K562 (cell line): ENCODE results near the gene MAPKAPK2. TPM values are rescaled to one million over a fixed set of nuclear protein-coding genes. Genes with fewer than 3 reads are reported as not detected.

Source experiments
- ATAC-seq: fragments of 200-7000 bp; cut with Tn5 transposase; 3 replicates; pipeline ENCODE4 v1.9.1; 2020; ENCODE audit warnings: moderate library complexity
- BruUV-seq: library from RNA; stranded (reverse); fragments of 400-500 nt; replicated peaks from 2 replicates; lab custom pipeline; 2021; lab: Mats Ljungman, UMichigan
- CTCF ChIA-PET: fragments of 300-600 bp; formaldehyde crosslinking; extraction: SDS; loops from one replicate; lab custom pipeline; 2021; ENCODE audit warnings: low intra/inter-chr PET ratio; lab: Yijun Ruan, JAX
- POLR2A ChIA-PET: fragments of 300-600, 350-650 bp; sonication (Branson Sonifier 250); formaldehyde crosslinking; extraction: SDS; loops from one replicate; lab custom pipeline; 2021; ENCODE audit warnings: antibody characterized with exemption, inconsistent platforms; lab: Yijun Ruan, JAX
- DNase-seq, 4 experiments: peaks; one replicate each; pipeline versions ENCODE4 v3.0.0 to v3.0.0-alpha.2; 2011 to 2018; ENCODE audit warnings: low spot score in 3 of 4, mixed read lengths in 3 of 4; ENCODE audit errors: extremely low read depth in 1 of 4
- FAIRE-seq: peaks from 2 replicates; lab custom pipeline; 2011; peaks lifted over from hg19 to GRCh38; lab: Jason Lieb, UNC
- H2AFZ ChIP-seq: 2 replicates; pipeline ENCODE4 v1.6.0; 2011; ENCODE audit warnings: low read depth, low read length, control low read depth, inconsistent platforms
- H3K27ac ChIP-seq: fragments of 200-600 bp; 3 replicates; pipeline ENCODE4 v1.8.0; 2011; ENCODE audit warnings: low read depth, mild to moderate bottlenecking, control low read depth, inconsistent platforms, low read length, moderate library complexity, mixed read lengths; ENCODE audit errors: extremely low read depth
- H3K27me3 ChIP-seq, 2 experiments: fragments of 300-600 bp in 1 of 2; 2 replicates in 1 of 2; 3 replicates in 1 of 2; pipeline versions ENCODE4 v1.6.0 to v1.8.0; 2011; ENCODE audit warnings: inconsistent platforms in 2 of 2, low read length in 2 of 2, mild to moderate bottlenecking in 1 of 2, mixed read lengths in 1 of 2, moderate library complexity in 1 of 2; ENCODE audit not compliant: control insufficient read depth in 2 of 2, insufficient read depth in 2 of 2
- H3K36me3 ChIP-seq: fragments of 300-600 bp; 3 replicates; pipeline ENCODE4 v1.8.0; 2011; ENCODE audit warnings: mild to moderate bottlenecking, low read length, inconsistent platforms; ENCODE audit not compliant: control insufficient read depth, insufficient read depth
- H3K4me1 ChIP-seq, 2 experiments: fragments of 200-600 bp in 1 of 2; replicated peaks in 1 of 2; 2 replicates in 1 of 2; 3 replicates in 1 of 2; pipeline versions ENCODE4 v1.5.1 to v1.8.0; 2011; ENCODE audit warnings: inconsistent platforms in 2 of 2, low read length in 2 of 2, mild to moderate bottlenecking in 1 of 2, mixed read lengths in 1 of 2, moderate library complexity in 1 of 2; ENCODE audit not compliant: control insufficient read depth in 2 of 2, insufficient read depth in 2 of 2
- H3K4me2 ChIP-seq: 2 replicates; pipeline ENCODE4 v1.6.1; 2011; ENCODE audit warnings: low read length, control low read depth, inconsistent platforms, mixed read lengths; ENCODE audit not compliant: insufficient read depth
- H3K4me3 ChIP-seq: fragments of 200-600 bp; sonication (generic), shearing (Covaris generic); 2 replicates; pipeline ENCODE4 v1.5.1; 2016; ENCODE audit warnings: control low read depth, inconsistent platforms
- H3K79me2 ChIP-seq: fragments of 200-600 bp; 3 replicates; pipeline ENCODE4 v1.8.0; 2011; ENCODE audit warnings: low read length, inconsistent platforms; ENCODE audit not compliant: control insufficient read depth, insufficient read depth
- H3K9ac ChIP-seq, 2 experiments: 2 replicates each; pipeline versions ENCODE4 v1.6.0 to v1.6.1; 2011; ENCODE audit warnings: low read depth in 2 of 2, low read length in 2 of 2, control low read depth in 1 of 2, inconsistent platforms in 1 of 2, mild to moderate bottlenecking in 1 of 2, mixed read lengths in 1 of 2; ENCODE audit not compliant: insufficient read depth in 1 of 2
- H3K9me1 ChIP-seq: one replicate; pipeline ENCODE4 v1.6.0; 2011; ENCODE audit warnings: inconsistent platforms, mild to moderate bottlenecking, low read length, moderate library complexity; ENCODE audit not compliant: control insufficient read depth, insufficient read depth
- H3K9me3 ChIP-seq: replicated peaks from 2 replicates; pipeline ENCODE4 v1.5.1; 2011; ENCODE audit warnings: low read depth, low read length, inconsistent platforms; ENCODE audit not compliant: control insufficient read depth, insufficient read depth
- H4K20me1 ChIP-seq: replicated peaks from 2 replicates; pipeline ENCODE4 v1.6.1; 2011; ENCODE audit warnings: low read length, inconsistent platforms, mixed read lengths; ENCODE audit not compliant: control insufficient read depth, insufficient read depth
- FOSL1 ChIP-seq: fragments of 200-800 bp; sonication (Bioruptor generic); conservative IDR thresholded peaks from 2 replicates; pipeline ENCODE4 v1.6.1; 2016; ENCODE audit warnings: missing genetic modification characterization, missing compliant biosample characterization
- JUND ChIP-seq, 2 experiments: IDR thresholded peaks; 2 replicates in 1 of 2; 3 replicates in 1 of 2; pipeline ENCODE4 v1.6.1; 2011; ENCODE audit warnings: borderline replicate concordance in 2 of 2, low read depth in 2 of 2, low read length in 2 of 2, improper control_type of control experiment in 1 of 2, missing biosample characterization in 1 of 2, missing genetic modification characterization in 1 of 2, missing genetic modification reagents in 1 of 2
- LCOR ChIP-seq: sonication (generic); formaldehyde crosslinking; IDR thresholded peaks from 2 replicates; pipeline ENCODE4 v1.8.0; 2022; ENCODE audit warnings: mild to moderate bottlenecking, missing genetic modification reagents
- SIX5 ChIP-seq, 2 experiments: IDR thresholded peaks; 2 replicates each; pipeline ENCODE4 v1.6.1; 2011; ENCODE audit warnings: low read length in 2 of 2, borderline replicate concordance in 1 of 2, low read depth in 1 of 2, mild to moderate bottlenecking in 1 of 2, moderate library complexity in 1 of 2; ENCODE audit not compliant: insufficient read depth in 1 of 2
- WGBS: fragments of 100-300 bp; shearing (Covaris generic); methylation state at CpG from one replicate; pipeline ENCODE4 v1.1.6; 2016; ENCODE audit warnings: low coverage, mixed read lengths; ENCODE audit not compliant: insufficient coverage; ENCODE audit errors: missing lambda C conversion rate; 5-methylcytosine and 5-hydroxymethylcytosine counted together
- in situ Hi-C: fragments of 300-500 bp; cut with MboI; formaldehyde crosslinking; loops from 4 replicates; pipeline ENCODE4 v1.15.0; 2018; ENCODE audit warnings: inconsistent platforms, mixed read lengths
- intact Hi-C: fragments of 100-400 bp; cut with micrococcal nuclease; formaldehyde crosslinking; loops from 2 replicates; pipeline ENCODE4 v1.14.2; 2022
- polyA plus RNA-seq, 8 experiments: library from polyadenylated mRNA; depleted of rRNA in 4 of 8; stranded (reverse) in 5 of 8; unstranded in 3 of 8; fragments of >200 nt; fragmentation: Nextera tagmentation in 2 of 8; fragmentation: Illumina TruSeq in 1 of 8; extraction: Ambion mirVana in 2 of 8; extraction: Trizol in 1 of 8; gene quantifications; 2 replicates each; pipeline versions ENCODE4 v1.2.1 to v1.2.3, GENCODE V29; 2011 to 2014; ENCODE audit warnings: inconsistent platforms in 1 of 8, missing spikeins in 1 of 8
- total RNA-seq, 7 experiments: library from RNA; depleted of rRNA in 6 of 7; stranded (reverse); fragments of >200 nt in 6 of 7; fragmentation: Illumina TruSeq in 2 of 7; extraction: Trizol in 2 of 7; gene quantifications; 2 replicates each; pipeline versions ENCODE4 v1.2.1 to v1.2.3, GENCODE V29; 2011 to 2021; ENCODE audit warnings: low replicate concordance in 1 of 7
- TF ChIP-seq, protein P1 (sequence below): fragments of 250-450 bp; sonication (Bioruptor Pico); IDR thresholded peaks from 2 replicates; pipeline ENCODE4 v1.8.0; 2022; ENCODE audit warnings: moderate library complexity, mild to moderate bottlenecking, inconsistent platforms
- TF ChIP-seq, protein P2 (sequence below), 2 experiments: fragments of 450-650 bp in 1 of 2; sonication (generic) in 1 of 2; formaldehyde crosslinking in 1 of 2; IDR thresholded peaks in 1 of 2; conservative IDR thresholded peaks in 1 of 2; 2 replicates each; pipeline versions ENCODE4 v1.6.1 to v1.8.1; 2016 to 2023; ENCODE audit warnings: mild to moderate bottlenecking in 2 of 2, moderate library complexity in 2 of 2, inconsistent platforms in 1 of 2, missing genetic modification reagents in 1 of 2

Gene MAPKAPK2
- total and polyA plus RNA-seq, 9 of the 15 experiments (the other 6 are each of a cell fraction or from before 2014, with no cell fraction given), result 0.63 to 94.2 (median 52.1) TPM

- H4K20me1 ChIP-seq, result no peaks in the 10 kb centered on the region
- intact Hi-C loops (no loop called here), in situ Hi-C loops (no loop called here)
- DNase-seq (no peak), FAIRE-seq (no peak), ATAC-seq (no peak)
- 14% methylated on average over 3 of the region's 3 CpGs for WGBS
- no peaks in the 10 kb centered on the region for H3K36me3 ChIP-seq
- peaks cover 21 to 34% of the 10 kb centered on the region in 2 experiments for H3K27me3 ChIP-seq
- ChIA-PET POLR2A (no interaction called here), CTCF (no interaction called here)
- H3K9me3 ChIP-seq, result no peaks in the 10 kb centered on the region
- no peaks in the 10 kb centered on the region for H3K4me1 ChIP-seq
- no peaks in the 10 kb centered on the region for H3K9me1 ChIP-seq
- no peak overlapping the region for H3K4me3 ChIP-seq
- no peak overlapping the region for H3K4me2 ChIP-seq
- no peak overlapping the region for H2AFZ ChIP-seq
- TF ChIP-seq SIX5 (IDR thresholded peaks at IDR 0.05; ENCODE audit: borderline replicate concordance in 1 of 2, insufficient read depth in 1 of 2, low read depth in 1 of 2, low read length in 2 of 2) (no peak), JUND (IDR thresholded peaks at IDR 0.05; ENCODE audit: borderline replicate concordance, low read depth, low read length) (peak; percentile 56; the same call in 1 of the 2 replicates), JUND (tag; IDR thresholded peaks at IDR 0.05; ENCODE audit: borderline replicate concordance, low read depth, low read length) (peak; percentile 40; the same call in 1 of the 3 replicates), LCOR (0 out of 2 replicates have a peak, but pooled peaks have one; percentile 34), FOSL1 (tag) (peak; percentile 77)
- TF ChIP-seq, protein P1, sequence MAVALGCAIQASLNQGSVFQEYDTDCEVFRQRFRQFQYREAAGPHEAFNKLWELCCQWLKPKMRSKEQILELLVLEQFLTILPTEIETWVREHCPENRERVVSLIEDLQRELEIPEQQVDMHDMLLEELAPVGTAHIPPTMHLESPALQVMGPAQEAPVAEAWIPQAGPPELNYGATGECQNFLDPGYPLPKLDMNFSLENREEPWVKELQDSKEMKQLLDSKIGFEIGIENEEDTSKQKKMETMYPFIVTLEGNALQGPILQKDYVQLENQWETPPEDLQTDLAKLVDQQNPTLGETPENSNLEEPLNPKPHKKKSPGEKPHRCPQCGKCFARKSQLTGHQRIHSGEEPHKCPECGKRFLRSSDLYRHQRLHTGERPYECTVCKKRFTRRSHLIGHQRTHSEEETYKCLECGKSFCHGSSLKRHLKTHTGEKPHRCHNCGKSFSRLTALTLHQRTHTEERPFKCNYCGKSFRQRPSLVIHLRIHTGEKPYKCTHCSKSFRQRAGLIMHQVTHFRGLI (CRISPR knock-in tag), result no peak
- TF ChIP-seq, protein P2, sequence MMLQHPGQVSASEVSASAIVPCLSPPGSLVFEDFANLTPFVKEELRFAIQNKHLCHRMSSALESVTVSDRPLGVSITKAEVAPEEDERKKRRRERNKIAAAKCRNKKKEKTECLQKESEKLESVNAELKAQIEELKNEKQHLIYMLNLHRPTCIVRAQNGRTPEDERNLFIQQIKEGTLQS (IDR thresholded peaks at IDR 0.05), result peak; percentile 68
- TF ChIP-seq, protein P2 (CRISPR knock-in tag; conservative IDR thresholded peaks at IDR 0.05), result no peak
- no peak overlapping the region for H3K9ac ChIP-seq
- BruUV-seq, result no TSS peak
- H3K79me2 ChIP-seq, result no peaks in the 10 kb centered on the region
- H3K27ac ChIP-seq, result no peak overlapping the region
Measured at GRCh38 chr1:206753141-206753540, 68.4 kb downstream of the MAPKAPK2 start.
